ENCODE measurements around the gene SEMA5A. TPM values are rescaled to one million over a fixed set of nuclear protein-coding genes. Genes with fewer than 3 reads are reported as not detected.

Gene SEMA5A
- total RNA-seq, 1 donor from 2014 or later = 13.8 TPM

DNA sequence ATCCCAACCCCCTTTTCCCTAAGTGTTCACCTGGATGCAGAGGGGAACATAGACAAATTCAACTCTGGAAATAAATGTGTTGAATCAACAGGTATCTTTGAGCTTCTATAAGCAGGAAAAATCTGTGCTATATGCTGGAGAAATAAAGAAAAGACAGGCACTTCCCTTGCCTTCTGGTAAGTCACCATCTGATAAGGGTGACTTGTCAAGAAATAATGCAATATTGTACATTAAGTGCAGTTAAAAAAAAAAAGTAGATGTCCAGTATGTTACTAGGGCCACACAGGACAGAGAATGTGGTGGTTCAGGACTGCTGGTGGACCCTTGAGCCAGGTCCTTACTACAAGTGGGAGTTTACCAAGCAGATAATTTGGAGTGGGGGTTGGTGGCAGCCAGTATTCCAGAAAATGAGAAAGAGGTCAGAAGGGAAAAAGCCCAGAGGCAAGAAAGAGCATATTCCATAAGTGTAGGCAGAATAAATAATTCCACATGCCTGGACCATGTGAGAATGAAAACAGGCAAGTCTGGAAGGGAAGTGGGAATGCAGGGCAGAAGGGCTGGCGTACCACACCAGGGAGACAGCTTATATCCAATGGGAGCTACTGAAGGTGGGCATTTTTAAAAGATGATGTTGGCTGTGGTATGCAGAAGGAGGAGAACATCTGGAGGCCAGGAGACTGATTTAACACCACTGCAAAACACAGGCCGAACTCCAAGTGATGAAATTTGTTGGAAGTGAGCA is 209.9 kb downstream of the SEMA5A start:
- H3K9me3 Mint-ChIP-seq (ENCODE audit: unreplicated experiment) = no peaks in the 10 kb centered on the region
- Histone ChIP-seq H3K27me3 (ENCODE audit: insufficient read depth, low read length) (no peaks in the 10 kb centered on the region), H2AFZ (ENCODE audit: low read depth, low read length) (no peak overlapping the region), H3K4me2 (ENCODE audit: low read length) (no peak overlapping the region), H3K27ac (ENCODE audit: low read depth, low read length) (no peak overlapping the region), H3K36me3 (ENCODE audit: insufficient read depth, low read length) (no peaks in the 10 kb centered on the region), H3K9me3 (ENCODE audit: insufficient read depth, low read depth, low read length) (no peaks in the 10 kb centered on the region), H3K4me1 (ENCODE audit: insufficient read depth, low read length) (peaks cover 13% of the 10 kb centered on the region), H3K9ac (ENCODE audit: low read length) (no peak overlapping the region), H3K79me2 (ENCODE audit: insufficient read depth, low read length) (no peaks in the 10 kb centered on the region), H3K4me3 (ENCODE audit: insufficient read depth, low read depth, low read length) (no peak overlapping the region), H4K20me1 (ENCODE audit: insufficient read depth, low read length) (no peaks in the 10 kb centered on the region)
- no peak overlapping the region for H3K27ac Mint-ChIP-seq (ENCODE audit: unreplicated experiment)
- H3K27me3 Mint-ChIP-seq (ENCODE audit: low read depth, unreplicated experiment) = no peaks in the 10 kb centered on the region
- FAIRE-seq (no peak), DNase-seq (ENCODE audit: low read depth) (no peak)
- TF ChIP-seq EZH2 (IDR thresholded peaks at IDR 0.05; ENCODE audit: insufficient read depth, low read length) = no peak
- TF ChIP-seq, protein P1, sequence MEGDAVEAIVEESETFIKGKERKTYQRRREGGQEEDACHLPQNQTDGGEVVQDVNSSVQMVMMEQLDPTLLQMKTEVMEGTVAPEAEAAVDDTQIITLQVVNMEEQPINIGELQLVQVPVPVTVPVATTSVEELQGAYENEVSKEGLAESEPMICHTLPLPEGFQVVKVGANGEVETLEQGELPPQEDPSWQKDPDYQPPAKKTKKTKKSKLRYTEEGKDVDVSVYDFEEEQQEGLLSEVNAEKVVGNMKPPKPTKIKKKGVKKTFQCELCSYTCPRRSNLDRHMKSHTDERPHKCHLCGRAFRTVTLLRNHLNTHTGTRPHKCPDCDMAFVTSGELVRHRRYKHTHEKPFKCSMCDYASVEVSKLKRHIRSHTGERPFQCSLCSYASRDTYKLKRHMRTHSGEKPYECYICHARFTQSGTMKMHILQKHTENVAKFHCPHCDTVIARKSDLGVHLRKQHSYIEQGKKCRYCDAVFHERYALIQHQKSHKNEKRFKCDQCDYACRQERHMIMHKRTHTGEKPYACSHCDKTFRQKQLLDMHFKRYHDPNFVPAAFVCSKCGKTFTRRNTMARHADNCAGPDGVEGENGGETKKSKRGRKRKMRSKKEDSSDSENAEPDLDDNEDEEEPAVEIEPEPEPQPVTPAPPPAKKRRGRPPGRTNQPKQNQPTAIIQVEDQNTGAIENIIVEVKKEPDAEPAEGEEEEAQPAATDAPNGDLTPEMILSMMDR (IDR thresholded peaks at IDR 0.05; ENCODE audit: insufficient read depth, low read depth, low read length) = no peak
- no peak overlapping the region for H3K4me3 Mint-ChIP-seq (ENCODE audit: unreplicated experiment)
- H3K36me3 Mint-ChIP-seq (ENCODE audit: low read depth, unreplicated experiment) = peaks cover 8% of the 10 kb centered on the region
- peaks cover 16% of the 10 kb centered on the region for H3K4me1 Mint-ChIP-seq (ENCODE audit: low read depth, unreplicated experiment)

DNA sequence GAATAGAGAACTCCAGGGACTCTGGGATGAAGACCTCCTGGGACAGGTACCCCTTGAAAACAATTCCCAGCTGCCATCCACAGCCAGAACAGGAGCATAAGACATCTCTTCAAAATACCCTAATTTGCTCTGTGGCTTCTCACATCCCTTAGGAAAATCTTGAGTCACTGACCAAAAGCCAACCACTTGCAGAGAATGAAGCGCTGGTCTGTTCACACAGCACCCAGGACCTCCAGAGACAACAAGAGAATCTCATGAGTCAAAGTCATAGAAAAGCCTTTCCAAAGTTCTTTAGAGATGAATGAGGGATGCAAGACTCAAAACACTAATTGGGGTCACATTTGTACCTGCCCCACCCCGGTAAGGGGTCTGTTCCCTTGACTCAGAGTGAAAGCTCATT is 210.6 kb downstream of the SEMA5A start:
- H3K4me3 Mint-ChIP-seq (ENCODE audit: unreplicated experiment) = no peak overlapping the region

More for the DNA sequence above, 210.6 kb downstream of the SEMA5A start:
- Mint-ChIP-seq H3K4me1 (ENCODE audit: low read depth, unreplicated experiment) (peaks cover 16% of the 10 kb centered on the region), H3K27me3 (ENCODE audit: low read depth, unreplicated experiment) (no peaks in the 10 kb centered on the region), H3K36me3 (ENCODE audit: low read depth, unreplicated experiment) (peaks cover 8% of the 10 kb centered on the region), H3K27ac (ENCODE audit: unreplicated experiment) (no peak overlapping the region), H3K9me3 (ENCODE audit: unreplicated experiment) (no peaks in the 10 kb centered on the region)
- Histone ChIP-seq H3K4me2 (ENCODE audit: low read length) (no peak overlapping the region), H3K4me1 (ENCODE audit: insufficient read depth, low read length) (peaks cover 13% of the 10 kb centered on the region), H3K9me3 (ENCODE audit: insufficient read depth, low read depth, low read length) (no peaks in the 10 kb centered on the region), H3K79me2 (ENCODE audit: insufficient read depth, low read length) (no peaks in the 10 kb centered on the region), H3K9ac (ENCODE audit: low read length) (no peak overlapping the region), H3K36me3 (ENCODE audit: insufficient read depth, low read length) (no peaks in the 10 kb centered on the region), H4K20me1 (ENCODE audit: insufficient read depth, low read length) (no peaks in the 10 kb centered on the region), H3K4me3 (ENCODE audit: insufficient read depth, low read depth, low read length) (no peak overlapping the region), H3K27ac (ENCODE audit: low read depth, low read length) (no peak overlapping the region), H2AFZ (ENCODE audit: low read depth, low read length) (no peak overlapping the region), H3K27me3 (ENCODE audit: insufficient read depth, low read length) (no peaks in the 10 kb centered on the region)
- no peak for TF ChIP-seq EZH2 (IDR thresholded peaks at IDR 0.05; ENCODE audit: insufficient read depth, low read length)
- TF ChIP-seq, protein P1 (IDR thresholded peaks at IDR 0.05; ENCODE audit: insufficient read depth, low read depth, low read length) = no peak
- DNase-seq (ENCODE audit: low read depth) = no peak
- no peak for FAIRE-seq

All from astrocyte (in vitro differentiated cells and primary cell).